Measurements from ENCODE around the gene PCSK4. TPM values are rescaled to one million over a fixed set of nuclear protein-coding genes. Genes with fewer than 3 reads are reported as not detected.
"Not testable (repeated sequence)": the region's sequence is repeated elsewhere in the genome, so short reads cannot be mapped to it uniquely, and the experiment has no call there.

Gene PCSK4
- total RNA-seq, 1 donor from 2014 or later, result 4.3 TPM

GRCh38 chr19:1445185-1445931 lies 44.8 kb downstream of the PCSK4 start:
- DNase-seq, result peak; percentile 89
- TF ChIP-seq CTCF (IDR thresholded peaks at IDR 0.05), result peak; percentile 92
- H3K4me1 ChIP-seq, result peaks cover 17% of the 10 kb centered on the region
- no peaks in the 10 kb centered on the region for H3K9me3 ChIP-seq
- peak overlapping the region; percentile 42 for H3K4me3 ChIP-seq
- H3K36me3 ChIP-seq, result peaks cover 25% of the 10 kb centered on the region
- peak; percentile 94 for ATAC-seq
- intact Hi-C loops (cut with DNase I), result no loop called here
- H3K27ac ChIP-seq, result no peak overlapping the region
- H3K27me3 ChIP-seq, result peaks cover 52% of the 10 kb centered on the region

DNA sequence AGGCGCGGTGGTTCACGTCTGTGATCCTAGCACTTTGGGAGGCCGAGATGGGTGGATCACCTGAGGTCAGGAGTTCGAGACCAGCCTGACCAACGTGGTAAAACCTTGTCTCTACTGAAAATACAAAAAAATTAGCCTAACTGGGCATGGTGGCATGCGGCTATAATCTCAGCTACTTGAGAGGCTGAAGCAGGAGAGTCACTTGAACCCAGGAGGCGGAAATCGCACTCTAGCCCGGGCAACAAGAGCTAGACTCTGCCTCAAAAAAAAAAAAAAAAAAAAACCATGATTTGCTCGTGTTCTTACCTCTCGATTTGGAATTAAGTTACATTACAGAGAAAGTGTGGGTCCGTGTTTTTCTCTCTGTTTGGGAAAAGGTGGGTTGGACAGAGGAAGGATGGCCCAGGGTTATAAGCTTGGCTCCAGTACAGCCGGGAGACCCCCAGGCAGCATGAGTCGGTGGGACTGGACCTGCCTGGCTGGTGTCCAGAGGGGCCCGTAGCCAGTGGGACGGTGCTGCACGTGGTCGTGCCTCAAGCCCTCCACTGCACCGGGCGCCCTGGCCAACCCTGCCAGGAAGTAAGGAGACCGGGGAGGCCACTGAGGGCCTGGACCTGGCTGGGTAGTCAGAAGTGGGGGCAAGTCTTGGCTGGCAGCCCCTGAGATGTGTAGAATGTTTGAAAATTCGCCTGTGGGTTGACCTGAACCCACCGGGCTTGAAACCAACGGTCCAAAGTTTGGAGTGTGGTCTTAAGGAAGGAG lies 48.3 kb downstream of the PCSK4 start:
- Histone ChIP-seq H3K4me1 (peaks cover 30% of the 10 kb centered on the region), H3K9me3 (no peaks in the 10 kb centered on the region), H3K27me3 (peaks cover 17% of the 10 kb centered on the region), H3K36me3 (peaks cover 34% of the 10 kb centered on the region), H3K4me3 (no peak overlapping the region), H3K27ac (no peak overlapping the region)
- TF ChIP-seq CTCF (IDR thresholded peaks at IDR 0.05), result no peak
- intact Hi-C loops (cut with DNase I), result no loop called here
- no peak for ATAC-seq
- DNase-seq, result peak; percentile 64

DNA sequence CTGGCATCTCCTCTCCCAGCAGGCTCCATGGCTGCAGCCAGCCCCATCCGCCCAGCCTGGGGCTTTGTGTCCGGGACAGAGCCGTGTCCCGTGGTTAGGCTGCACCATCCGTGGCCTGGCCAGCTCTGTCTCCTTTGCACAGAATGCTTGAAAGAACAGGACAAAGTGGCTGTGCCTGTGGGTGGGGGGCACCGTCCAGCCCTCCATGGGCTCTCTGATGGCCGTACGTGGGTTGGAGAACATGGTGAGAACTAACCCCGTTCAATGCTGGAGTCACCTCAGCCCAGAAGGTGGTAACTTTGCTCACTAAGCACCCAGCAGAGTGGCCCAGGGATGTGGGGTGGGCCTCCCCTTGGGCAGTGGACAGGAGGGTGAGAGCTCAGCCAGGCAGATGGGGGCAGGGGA lies 49.1 kb downstream of the PCSK4 start:
- Histone ChIP-seq H3K27me3 (peaks cover 8% of the 10 kb centered on the region), H3K4me1 (peaks cover 23% of the 10 kb centered on the region), H3K36me3 (peaks cover 34% of the 10 kb centered on the region), H3K27ac (no peak overlapping the region), H3K9me3 (no peaks in the 10 kb centered on the region), H3K4me3 (no peak overlapping the region)
- DNase-seq (no peak), ATAC-seq (no peak)
- intact Hi-C loops (cut with DNase I), result no loop called here
- TF ChIP-seq CTCF (IDR thresholded peaks at IDR 0.05), result no peak

GRCh38 chr19:1440418-1440801 lies 49.7 kb downstream of the PCSK4 start:
- no peak for TF ChIP-seq CTCF (IDR thresholded peaks at IDR 0.05)
- Histone ChIP-seq H3K36me3 (peaks cover 36% of the 10 kb centered on the region), H3K4me3 (no peak overlapping the region), H3K4me1 (peaks cover 21% of the 10 kb centered on the region), H3K27me3 (peaks cover 2% of the 10 kb centered on the region), H3K27ac (no peak overlapping the region), H3K9me3 (no peaks in the 10 kb centered on the region)
- intact Hi-C loops (cut with DNase I), result no loop called here
- no peak for ATAC-seq
- DNase-seq, result no peak

- H3K4me1 ChIP-seq, result peaks cover 16% of the 10 kb centered on the region
- peak overlapping the region; percentile 95 for H3K27ac ChIP-seq
- peak overlapping the region; percentile 98 for H3K4me3 ChIP-seq
- intact Hi-C loops (cut with DNase I); H3K9me3 ChIP-seq; H3K27me3 ChIP-seq; ATAC-seq: not testable (repeated sequence)
- peaks cover 42% of the 10 kb centered on the region for H3K36me3 ChIP-seq
- DNase-seq, result peak; percentile 64
These were observed 50.4 kb downstream of the PCSK4 start for GRCh38 chr19:1439525-1440417.

All from upper lobe of right lung (tissue), 1 donor.